ENCODE results near the gene TEX22. TPM values are rescaled to one million over a fixed set of nuclear protein-coding genes. Genes with fewer than 3 reads are reported as not detected.

Gene TEX22
- total RNA-seq, 3 donors from 2014 or later, result 0.84 to 2.0 (median 0.95) TPM

DNA sequence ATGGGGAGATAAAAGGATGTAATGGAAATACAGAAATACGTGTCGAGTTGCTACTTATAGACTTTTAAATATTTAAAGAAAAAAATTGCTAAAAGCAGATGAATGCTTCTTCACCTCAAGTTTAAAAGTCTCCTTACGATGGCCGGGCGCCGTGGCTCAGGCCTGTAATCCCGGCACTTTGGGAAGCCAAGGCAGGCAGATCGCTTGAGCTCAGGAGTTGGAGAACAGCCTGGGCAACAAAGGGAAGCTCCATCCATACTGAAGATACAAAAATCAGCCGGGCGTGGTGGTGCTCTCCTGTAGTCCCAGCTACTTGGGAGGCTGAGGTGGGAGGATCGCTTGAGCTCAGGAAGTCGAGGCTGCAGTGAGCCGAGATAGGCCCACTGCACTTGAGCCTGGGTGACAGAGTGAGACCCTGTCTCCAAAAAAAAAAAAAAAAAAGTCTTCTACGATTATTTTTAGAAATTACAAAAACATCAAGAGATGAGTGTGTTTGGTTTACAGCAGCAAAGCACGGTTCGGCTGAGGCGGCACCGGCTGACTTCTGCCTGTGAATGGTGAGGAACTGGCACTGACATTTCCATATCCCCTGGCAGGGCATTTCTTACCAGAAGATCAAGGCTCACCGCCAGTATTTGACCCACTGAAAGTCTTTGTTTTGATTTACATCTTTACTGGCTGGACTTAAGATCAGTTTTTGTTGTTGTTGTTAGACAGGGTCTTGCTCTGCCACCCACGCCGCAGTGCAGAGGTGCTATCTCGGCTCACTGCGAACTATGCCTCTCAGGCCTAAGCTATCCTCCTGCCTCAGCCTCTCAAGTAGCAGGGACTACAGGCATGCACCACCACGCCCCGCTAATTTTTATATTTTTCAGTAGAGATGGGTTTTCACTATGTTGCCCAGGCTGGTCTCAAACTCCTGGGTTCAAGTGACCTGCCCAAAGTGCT, 17.4 kb downstream of the TEX22 start:
- Histone ChIP-seq H3K36me3 (ENCODE audit: low read depth) (no peaks in the 10 kb centered on the region), H3K4me1 (ENCODE audit: low read depth) (peaks cover 24% of the 10 kb centered on the region), H3K4me3 (no peak overlapping the region), H3K9me3 (no peaks in the 10 kb centered on the region)
- no peak for DNase-seq
- ATAC-seq, result no peak
- TF ChIP-seq, protein P1, sequence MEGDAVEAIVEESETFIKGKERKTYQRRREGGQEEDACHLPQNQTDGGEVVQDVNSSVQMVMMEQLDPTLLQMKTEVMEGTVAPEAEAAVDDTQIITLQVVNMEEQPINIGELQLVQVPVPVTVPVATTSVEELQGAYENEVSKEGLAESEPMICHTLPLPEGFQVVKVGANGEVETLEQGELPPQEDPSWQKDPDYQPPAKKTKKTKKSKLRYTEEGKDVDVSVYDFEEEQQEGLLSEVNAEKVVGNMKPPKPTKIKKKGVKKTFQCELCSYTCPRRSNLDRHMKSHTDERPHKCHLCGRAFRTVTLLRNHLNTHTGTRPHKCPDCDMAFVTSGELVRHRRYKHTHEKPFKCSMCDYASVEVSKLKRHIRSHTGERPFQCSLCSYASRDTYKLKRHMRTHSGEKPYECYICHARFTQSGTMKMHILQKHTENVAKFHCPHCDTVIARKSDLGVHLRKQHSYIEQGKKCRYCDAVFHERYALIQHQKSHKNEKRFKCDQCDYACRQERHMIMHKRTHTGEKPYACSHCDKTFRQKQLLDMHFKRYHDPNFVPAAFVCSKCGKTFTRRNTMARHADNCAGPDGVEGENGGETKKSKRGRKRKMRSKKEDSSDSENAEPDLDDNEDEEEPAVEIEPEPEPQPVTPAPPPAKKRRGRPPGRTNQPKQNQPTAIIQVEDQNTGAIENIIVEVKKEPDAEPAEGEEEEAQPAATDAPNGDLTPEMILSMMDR (IDR thresholded peaks at IDR 0.05), result no peak
- intact Hi-C loops (cut with DNase I, micrococcal nuclease), result no loop called here

- Histone ChIP-seq H3K4me3 (no peak overlapping the region), H3K36me3 (ENCODE audit: low read depth) (no peaks in the 10 kb centered on the region), H3K9me3 (no peaks in the 10 kb centered on the region), H3K4me1 (ENCODE audit: low read depth) (peaks cover 18% of the 10 kb centered on the region)
- intact Hi-C loops (cut with DNase I, micrococcal nuclease), result no loop called here
- ATAC-seq, result no peak
- DNase-seq, result no peak
- TF ChIP-seq, protein P1 (IDR thresholded peaks at IDR 0.05), result no peak
Observed at GRCh38 chr14:105416671-105417070, 18.3 kb downstream of the TEX22 start.

GRCh38 chr14:105417690-105418121, 19.4 kb downstream of the TEX22 start:
- Histone ChIP-seq H3K4me3 (no peak overlapping the region), H3K9me3 (no peaks in the 10 kb centered on the region), H3K4me1 (ENCODE audit: low read depth) (peaks cover 19% of the 10 kb centered on the region), H3K36me3 (ENCODE audit: low read depth) (no peaks in the 10 kb centered on the region)
- intact Hi-C loops (cut with DNase I, micrococcal nuclease), result no loop called here
- TF ChIP-seq, protein P1 (IDR thresholded peaks at IDR 0.05), result no peak
- peak; percentile 48 for ATAC-seq
- DNase-seq, result no peak

- Histone ChIP-seq H3K4me3 (no peak overlapping the region), H3K4me1 (ENCODE audit: low read depth) (peaks cover 19% of the 10 kb centered on the region), H3K36me3 (ENCODE audit: low read depth) (no peaks in the 10 kb centered on the region), H3K9me3 (no peaks in the 10 kb centered on the region)
- no peak for DNase-seq
- TF ChIP-seq, protein P1 (IDR thresholded peaks at IDR 0.05), result no peak
- peak; percentile 15 for ATAC-seq
- intact Hi-C loops (cut with DNase I, micrococcal nuclease), result no loop called here
Observed at GRCh38 chr14:105418269-105419194, 20.2 kb downstream of the TEX22 start.

DNA sequence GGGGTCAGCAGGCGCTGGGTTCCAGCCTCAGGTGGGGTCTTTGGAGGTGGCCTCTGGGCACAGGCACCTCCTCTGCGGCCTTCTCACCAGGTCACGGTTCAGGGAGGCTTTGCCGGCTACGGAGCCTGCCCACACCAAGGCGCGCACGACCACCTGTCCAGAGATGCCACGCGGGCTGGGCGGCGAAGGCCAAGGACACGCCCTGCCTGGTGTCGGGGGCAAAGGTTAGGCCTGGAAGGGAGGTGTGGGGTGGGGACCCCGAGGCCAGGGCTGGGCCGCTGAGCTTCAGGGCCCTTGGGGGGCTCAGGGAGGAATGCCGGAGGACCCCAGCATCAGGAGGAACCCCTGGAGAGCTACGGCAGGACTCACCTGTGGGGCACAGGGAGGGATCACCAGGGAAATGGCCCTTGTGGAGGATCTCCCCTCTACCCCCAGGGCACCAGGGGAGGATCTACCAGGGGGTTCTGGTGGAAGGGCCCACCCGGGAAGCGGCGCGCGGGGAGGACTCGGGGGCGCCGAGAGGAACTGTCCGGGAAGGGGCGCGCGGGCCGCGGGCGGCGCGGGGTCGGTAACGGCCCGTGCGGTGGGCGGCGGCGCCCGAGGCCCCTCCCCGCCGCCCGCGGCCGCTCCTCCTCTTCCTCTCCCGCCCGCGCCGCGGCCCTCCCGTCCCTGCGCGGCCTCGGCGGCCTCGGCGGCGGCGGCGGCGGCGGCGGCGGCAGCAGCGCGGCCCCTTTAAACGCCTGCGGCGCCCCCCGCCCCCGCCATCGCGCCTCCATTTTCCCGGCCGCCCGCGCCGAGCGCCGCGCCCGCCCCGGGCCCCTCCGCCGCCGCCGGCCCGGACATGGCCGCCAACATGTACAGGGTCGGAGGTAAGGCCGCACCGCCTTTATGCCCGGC, 21.1 kb downstream of the TEX22 start, which contains the start of gene MTA1:
Gene MTA1 (plus strand): TSS at position 633 of the 897 bp plus-strand sequence. CDS start 209 bp downstream, at position 842.
- Histone ChIP-seq H3K36me3 (ENCODE audit: low read depth) (no peaks in the 10 kb centered on the region), H3K4me1 (ENCODE audit: low read depth) (peaks cover 19% of the 10 kb centered on the region), H3K4me3 (peak within 1 kb of the TSS; percentile 30), H3K9me3 (no peaks in the 10 kb centered on the region)
- intact Hi-C loops (cut with DNase I, micrococcal nuclease), result no loop called here
- peak; percentile 73 for ATAC-seq
- peak; percentile 54 to 73 (median 72) for DNase-seq
- TF ChIP-seq, protein P1 (IDR thresholded peaks at IDR 0.05), result no peak

Data from mucosa of descending colon (tissue), 3 donors.